BE2C (cell line): Measurements from ENCODE around the gene PTPN13.

ENCODE experiments used
- DNase-seq: peaks from one replicate; pipeline ENCODE4 v3.0.0-alpha.2; 2020
- H3K27me3 ChIP-seq: fragments of 250-450 bp; sonication (Bioruptor Pico); 2 replicates; pipeline ENCODE4 v1.5.1; 2020; ENCODE audit warnings: mild to moderate bottlenecking
- H3K36me3 ChIP-seq: fragments of 250-450 bp; sonication (Bioruptor Pico); 2 replicates; pipeline ENCODE4 v1.5.1; 2020; ENCODE audit warnings: mild to moderate bottlenecking
- H3K4me1 ChIP-seq: fragments of 250-450 bp; sonication (Bioruptor Pico); 2 replicates; pipeline ENCODE4 v1.5.1; 2020
- H3K4me3 ChIP-seq: 2 replicates; pipeline ENCODE4 v1.5.1; 2011; ENCODE audit warnings: low read depth, low read length
- H3K9me3 ChIP-seq: fragments of 250-450 bp; sonication (Bioruptor Pico); 2 replicates; pipeline ENCODE4 v1.5.1; 2020
- CTCF ChIP-seq: IDR thresholded peaks from 2 replicates; pipeline ENCODE4 v1.5.1; 2012; ENCODE audit warnings: mild to moderate bottlenecking, low read depth, low read length

PTPN13 gene

GRCh38 chr4:86845593-86845992 is 251.5 kb downstream of the PTPN13 start:
- H3K36me3 ChIP-seq, result no peaks in the 10 kb centered on the region
- H3K4me3 ChIP-seq, result no peak overlapping the region
- no peaks in the 10 kb centered on the region for H3K9me3 ChIP-seq
- DNase-seq, result no peak
- H3K27me3 ChIP-seq, result no peaks in the 10 kb centered on the region
- TF ChIP-seq CTCF, result no peak
- H3K4me1 ChIP-seq, result no peaks in the 10 kb centered on the region

- H3K9me3 ChIP-seq, result no peaks in the 10 kb centered on the region
- no peak for TF ChIP-seq CTCF
- no peak for DNase-seq
- no peaks in the 10 kb centered on the region for H3K27me3 ChIP-seq
- H3K4me1 ChIP-seq, result no peaks in the 10 kb centered on the region
- H3K4me3 ChIP-seq, result no peak overlapping the region
- H3K36me3 ChIP-seq, result no peaks in the 10 kb centered on the region
Observed at GRCh38 chr4:86846921-86847320, 252.8 kb downstream of the PTPN13 start.

- no peaks in the 10 kb centered on the region for H3K27me3 ChIP-seq
- no peak for TF ChIP-seq CTCF
- H3K4me3 ChIP-seq, result no peak overlapping the region
- H3K9me3 ChIP-seq, result no peaks in the 10 kb centered on the region
- H3K36me3 ChIP-seq, result no peaks in the 10 kb centered on the region
- no peak for DNase-seq
- H3K4me1 ChIP-seq, result no peaks in the 10 kb centered on the region
Observed at GRCh38 chr4:86847571-86847970, 253.5 kb downstream of the PTPN13 start.

GRCh38 chr4:86848136-86848535 is 254.0 kb downstream of the PTPN13 start:
- TF ChIP-seq CTCF, result no peak
- Histone ChIP-seq H3K4me1 (no peaks in the 10 kb centered on the region), H3K27me3 (no peaks in the 10 kb centered on the region), H3K36me3 (no peaks in the 10 kb centered on the region), H3K4me3 (no peak overlapping the region), H3K9me3 (no peaks in the 10 kb centered on the region)
- DNase-seq, result no peak

GRCh38 chr4:86848732-86849619 is 254.9 kb downstream of the PTPN13 start, which contains the start of gene SLC10A6:
Gene SLC10A6, minus strand, starts transcription at chr4:86849384. Its CDS starts 269 bp downstream, at chr4:86849115.
- no peaks in the 10 kb centered on the region for H3K36me3 ChIP-seq

More at GRCh38 chr4:86848732-86849619, 254.9 kb downstream of the PTPN13 start, which contains the start of gene SLC10A6:
- H3K9me3 ChIP-seq, result no peaks in the 10 kb centered on the region
- DNase-seq, result no peak
- H3K4me1 ChIP-seq, result no peaks in the 10 kb centered on the region
- no peak for TF ChIP-seq CTCF
- no peak within 1 kb of the TSS for H3K4me3 ChIP-seq
- H3K27me3 ChIP-seq, result no peaks in the 10 kb centered on the region
